ENCODE measurements around the gene SPOUT1. TPM values are rescaled to one million over a fixed set of nuclear protein-coding genes. Genes with fewer than 3 reads are reported as not detected.

The SPOUT1 gene
- total and polyA plus RNA-seq, 10 of the 15 experiments (the other 5 are each of a cell fraction or from before 2014, with no cell fraction given): 5.7 to 95.0 (median 40.6) TPM

DNA sequence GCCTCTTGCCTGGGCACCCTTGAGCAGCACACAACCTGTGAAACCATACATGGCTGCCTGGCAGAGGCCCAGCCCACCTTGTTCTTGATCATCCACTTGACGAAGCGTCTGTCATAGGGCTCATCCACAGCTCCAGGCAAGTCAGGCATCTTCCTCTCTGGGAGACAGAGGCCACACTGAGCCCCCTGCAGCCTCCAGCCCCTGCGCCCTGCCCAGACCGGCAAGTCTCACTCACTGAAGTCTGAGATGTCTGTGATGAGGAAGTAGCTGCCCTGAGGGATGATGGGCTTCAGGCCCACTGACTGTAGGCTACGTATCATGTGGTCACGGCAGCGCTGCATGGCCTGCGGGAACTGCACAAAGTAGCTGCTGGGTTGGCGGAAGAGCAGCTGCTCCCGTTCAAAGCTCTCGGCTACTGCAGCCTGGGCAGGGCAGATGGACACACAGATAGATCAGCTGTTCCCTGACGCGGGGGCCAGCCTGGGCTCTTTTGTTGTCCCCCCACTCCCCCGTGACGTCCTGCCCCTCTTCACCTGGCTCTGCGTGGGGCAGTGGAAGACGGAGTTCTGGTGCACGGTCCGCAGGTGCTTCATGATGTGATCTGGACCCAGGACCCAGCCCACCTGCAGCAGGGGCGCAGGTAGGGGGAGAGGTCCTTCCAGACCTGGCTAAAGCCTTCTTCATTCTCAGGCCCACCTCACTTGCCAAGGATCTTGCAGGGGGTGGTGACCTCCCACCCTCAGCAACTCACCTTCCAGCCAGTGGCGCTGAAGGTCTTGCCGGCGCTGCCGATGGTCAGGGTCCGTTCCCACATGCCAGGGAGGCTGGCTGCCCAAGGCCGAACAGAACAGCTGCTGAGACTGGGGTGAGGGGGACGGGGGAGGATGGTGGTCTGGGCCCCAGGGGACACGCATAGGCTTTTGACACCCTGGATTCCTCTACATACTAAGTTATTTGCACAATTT is 5.9 kb upstream of the SPOUT1 start (continued):
- TF ChIP-seq FOXM1 (IDR thresholded peaks at IDR 0.05; ENCODE audit: low read depth, low read length): no peak
- no peak for TF ChIP-seq ZNF384 (IDR thresholded peaks at IDR 0.05; ENCODE audit: borderline replicate concordance, low read depth, low read length)
- TF ChIP-seq, protein P1, sequence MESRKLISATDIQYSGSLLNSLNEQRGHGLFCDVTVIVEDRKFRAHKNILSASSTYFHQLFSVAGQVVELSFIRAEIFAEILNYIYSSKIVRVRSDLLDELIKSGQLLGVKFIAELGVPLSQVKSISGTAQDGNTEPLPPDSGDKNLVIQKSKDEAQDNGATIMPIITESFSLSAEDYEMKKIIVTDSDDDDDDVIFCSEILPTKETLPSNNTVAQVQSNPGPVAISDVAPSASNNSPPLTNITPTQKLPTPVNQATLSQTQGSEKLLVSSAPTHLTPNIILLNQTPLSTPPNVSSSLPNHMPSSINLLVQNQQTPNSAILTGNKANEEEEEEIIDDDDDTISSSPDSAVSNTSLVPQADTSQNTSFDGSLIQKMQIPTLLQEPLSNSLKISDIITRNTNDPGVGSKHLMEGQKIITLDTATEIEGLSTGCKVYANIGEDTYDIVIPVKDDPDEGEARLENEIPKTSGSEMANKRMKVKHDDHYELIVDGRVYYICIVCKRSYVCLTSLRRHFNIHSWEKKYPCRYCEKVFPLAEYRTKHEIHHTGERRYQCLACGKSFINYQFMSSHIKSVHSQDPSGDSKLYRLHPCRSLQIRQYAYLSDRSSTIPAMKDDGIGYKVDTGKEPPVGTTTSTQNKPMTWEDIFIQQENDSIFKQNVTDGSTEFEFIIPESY (IDR thresholded peaks at IDR 0.05): no peak
- no peak for TF ChIP-seq RAD51 (IDR thresholded peaks at IDR 0.05)

DNA sequence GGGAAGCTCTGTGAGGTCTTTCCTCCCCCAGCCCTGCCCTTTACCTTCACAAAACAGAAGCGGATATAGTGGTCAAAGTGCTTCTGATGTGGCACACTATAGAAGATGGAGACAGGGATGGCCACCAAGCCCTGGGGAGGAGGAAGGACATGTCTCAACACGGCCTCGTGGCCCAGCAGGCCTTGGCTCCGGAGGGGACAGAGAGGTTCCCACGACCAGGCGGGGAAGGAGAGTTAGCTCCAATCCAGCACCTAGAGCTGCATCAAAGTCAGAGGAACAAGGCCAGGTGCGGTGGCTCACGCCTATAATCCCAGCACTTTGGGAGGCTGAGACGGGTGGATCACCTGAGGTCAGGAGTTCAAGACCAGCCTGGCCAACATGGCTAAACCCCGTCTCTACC is 4.1 kb upstream of the SPOUT1 start:
- no peak for ATAC-seq
- intact Hi-C loops (cut with micrococcal nuclease; ENCODE audit: unreplicated experiment) (no loop called here), in situ Hi-C loops (cut with MboI) (no loop called here)
- SMC1A ChIA-PET (ENCODE audit: uncharacterized antibody, unreplicated experiment): no interaction called here
- Histone ChIP-seq H4K20me1 (ENCODE audit: control insufficient read depth, insufficient read depth) (no peaks in the 10 kb centered on the region), H3K9ac (ENCODE audit: control insufficient read depth, insufficient read depth, low read length) (no peak overlapping the region), H3K4me1 (ENCODE audit: control insufficient read depth, insufficient read depth, low read length) (0 out of 2 replicates have a peak, but pooled peaks cover 2% of the 10 kb centered on the region), H3K9me3 (replicated peaks; ENCODE audit: control insufficient read depth, insufficient read depth, low read length) (no peaks in the 10 kb centered on the region), H3K27me3 (replicated peaks in 1 of 2; ENCODE audit: control insufficient read depth in 2 of 2, insufficient read depth in 2 of 2, low read length in 1 of 2) (no peaks in the 10 kb centered on the region), H3K4me2 (ENCODE audit: control insufficient read depth, insufficient read depth) (no peak overlapping the region), H2AFZ (ENCODE audit: control insufficient read depth, low read depth, low read length) (no peak overlapping the region), H3K36me3 (ENCODE audit: control insufficient read depth in 2 of 2, insufficient read depth in 2 of 2, low read length in 1 of 2) (peaks cover 0 to 2% of the 10 kb centered on the region in 2 experiments; a peak in 2 of 4 replicates), H3K79me2 (ENCODE audit: control insufficient read depth, insufficient read depth, low read length) (peaks cover 8% of the 10 kb centered on the region), H3K4me3 (no peak overlapping the region), H3K27ac (ENCODE audit: control insufficient read depth, insufficient read depth) (no peak overlapping the region)
- no peak for TF ChIP-seq BRCA1 (IDR thresholded peaks at IDR 0.05; ENCODE audit: low read depth, low read length)
- no peak for TF ChIP-seq ESRRA (IDR thresholded peaks at IDR 0.05; ENCODE audit: low read length)
- TF ChIP-seq STAT3 (IDR thresholded peaks at IDR 0.05; ENCODE audit: low read depth, low read length): no peak
- no peak for DNase-seq (ENCODE audit: low read depth, low spot score)
- FAIRE-seq: no peak
- no TSS peak for BruUV-seq (replicated peaks)
- 88% methylated on average over 10 of the region's 10 CpGs for WGBS (ENCODE audit: insufficient coverage, insufficient replicate concordance, low lambda C conversion rate, missing lambda C conversion rate)
- CTCF ChIA-PET: no interaction called here
- RAD21 ChIA-PET (ENCODE audit: unreplicated experiment): no interaction called here
- POLR2A ChIA-PET: no interaction called here

Measured in GM12878 (cell line).